HG03432 (cell line): ENCODE data around the gene MYO19.
"Not testable (repeated sequence)": the region's sequence is repeated elsewhere in the genome, so short reads cannot be mapped to it uniquely, and the experiment has no call there.

ENCODE experiments used
- ATAC-seq: cut with Tn5 transposase; IDR thresholded peaks from one replicate; pipeline ENCODE4 v1.9.1; 2021; ENCODE audit warnings: mild to moderate bottlenecking, moderate library complexity; ENCODE audit not compliant: unreplicated experiment

The MYO19 gene

DNA sequence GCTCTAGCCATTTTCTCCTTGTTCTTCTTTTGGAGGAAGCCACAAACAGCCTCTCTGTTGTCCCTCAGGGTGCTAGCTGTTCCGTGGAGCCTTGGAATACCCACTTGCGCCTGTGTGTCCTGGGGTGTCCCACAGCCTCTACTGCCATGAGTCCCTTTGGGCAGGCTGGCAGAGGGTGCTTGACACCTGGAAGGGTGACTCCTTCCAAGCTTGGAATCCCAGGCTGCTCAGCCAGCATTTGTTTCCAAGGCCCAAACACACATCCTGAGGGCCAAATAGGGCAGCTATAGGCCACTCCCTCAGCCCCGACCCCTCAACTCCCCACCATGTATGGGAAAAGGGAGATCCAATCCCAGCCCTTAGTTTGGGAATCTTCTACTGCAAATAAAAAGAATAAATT is 33.3 kb downstream of the MYO19 start:
- no peak for ATAC-seq

DNA sequence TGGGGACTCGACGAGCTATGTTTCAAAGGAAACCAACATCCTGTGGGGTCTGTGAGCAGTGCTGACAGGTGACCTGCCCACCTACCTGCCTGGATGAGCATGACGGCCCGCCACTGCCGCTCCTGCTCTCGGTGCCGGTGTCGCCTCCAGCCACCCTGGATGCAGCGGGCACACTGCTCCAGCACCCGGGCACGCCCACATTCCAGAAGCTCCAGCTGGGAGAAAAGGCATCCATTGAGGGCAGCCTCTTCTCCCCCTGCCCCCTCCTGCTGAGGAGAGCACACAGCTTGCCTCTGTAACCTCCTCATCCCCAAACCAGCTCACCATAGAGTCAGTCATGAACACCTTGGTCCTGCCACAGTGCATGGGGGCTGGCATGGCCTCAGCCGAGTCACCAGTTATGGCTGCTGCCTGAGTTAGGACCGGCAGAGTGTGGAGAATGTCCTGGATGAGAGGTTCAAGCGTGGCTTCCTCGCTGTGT is 33.9 kb downstream of the MYO19 start:
- ATAC-seq, result no peak

DNA sequence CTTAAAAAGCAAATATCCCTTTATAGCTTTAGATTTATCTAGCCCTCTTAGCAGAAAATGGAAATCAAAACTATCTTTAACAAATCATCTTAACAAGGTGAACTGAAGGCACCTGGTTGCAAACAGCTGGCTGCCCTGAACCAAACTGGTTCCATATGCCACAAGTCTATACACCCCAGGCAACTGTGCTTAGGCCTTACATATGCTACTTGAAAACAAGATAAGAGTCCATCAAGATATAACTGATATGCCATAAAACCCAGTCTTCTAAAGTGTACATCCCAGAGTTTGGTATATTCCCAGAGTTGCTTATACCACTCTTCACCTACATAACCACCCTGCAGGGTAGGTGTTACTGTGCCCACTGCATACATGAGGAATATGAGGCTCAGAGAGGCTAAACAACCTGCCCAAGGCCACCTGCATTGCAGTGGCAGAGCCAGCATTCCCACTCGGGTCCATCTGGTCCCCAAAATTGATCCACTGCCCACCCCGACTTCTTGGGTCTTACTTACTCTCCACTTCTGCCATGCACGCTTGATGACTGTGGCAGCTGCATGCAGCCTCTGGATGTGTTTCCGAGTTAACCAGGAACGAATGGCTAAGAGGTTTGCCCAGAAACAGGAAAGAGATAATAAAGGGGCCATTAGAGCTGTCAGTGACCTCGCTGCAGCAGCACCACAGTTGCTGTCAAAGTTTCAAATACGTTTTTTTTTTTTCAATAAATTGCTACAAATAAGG is 35.9 kb downstream of the MYO19 start:
- no peak for ATAC-seq

DNA sequence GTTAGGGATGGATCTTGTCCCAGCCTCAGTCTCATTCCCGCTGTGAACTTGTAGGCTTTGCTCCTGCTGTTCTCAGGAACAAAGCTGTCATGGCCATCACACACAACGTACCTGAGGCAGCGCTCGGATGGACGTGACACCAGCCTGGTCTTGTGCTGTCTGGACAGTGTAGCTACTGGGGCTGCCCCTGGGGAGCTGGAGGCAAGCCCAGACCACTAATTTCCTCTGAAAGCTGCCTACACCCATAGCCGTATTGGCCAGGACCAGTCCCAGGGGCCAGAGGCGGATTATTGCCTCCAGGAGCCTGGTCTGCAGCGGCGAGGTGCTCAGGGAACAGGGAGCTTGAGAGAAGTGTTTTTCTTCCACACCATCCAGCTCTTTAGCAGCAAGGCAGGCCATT is 36.5 kb downstream of the MYO19 start:
- ATAC-seq, result no peak

DNA sequence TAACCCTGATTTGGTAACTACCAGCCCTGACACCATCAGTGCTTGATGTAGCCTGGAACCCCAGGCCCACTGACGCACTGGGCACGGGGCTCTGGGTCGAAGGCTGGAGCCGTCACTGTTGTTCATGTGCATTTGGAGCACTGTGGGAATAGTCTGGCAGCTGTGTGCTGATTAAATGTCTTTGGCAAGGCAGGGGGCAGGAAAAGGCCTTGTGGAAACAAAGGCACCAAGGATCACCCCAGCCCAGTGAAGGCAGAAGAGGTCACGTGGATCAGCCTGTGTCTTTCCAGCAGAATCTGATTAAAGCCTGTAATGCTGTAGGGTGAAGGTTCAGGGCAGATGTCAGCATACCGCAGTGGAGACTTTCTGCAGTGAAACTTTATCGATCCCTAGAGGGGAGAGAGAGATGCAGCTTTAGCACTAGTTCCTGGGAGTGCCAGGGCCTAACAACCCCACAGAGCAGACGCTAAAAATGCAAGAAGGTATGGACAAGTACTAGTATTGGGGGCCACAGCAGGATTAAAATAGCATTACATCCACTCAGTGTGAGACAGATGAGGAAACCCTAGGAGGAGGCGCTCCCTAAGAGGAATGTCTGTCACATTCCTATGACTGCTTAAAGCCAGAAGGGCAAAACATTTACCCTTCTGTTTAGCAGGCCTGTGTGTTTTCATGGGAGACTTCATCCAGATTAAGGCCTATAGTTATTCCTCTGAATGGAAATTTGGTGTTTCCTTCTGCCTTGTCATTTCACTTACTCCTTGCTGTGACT is 38.5 kb downstream of the MYO19 start:
- no peak for ATAC-seq

DNA sequence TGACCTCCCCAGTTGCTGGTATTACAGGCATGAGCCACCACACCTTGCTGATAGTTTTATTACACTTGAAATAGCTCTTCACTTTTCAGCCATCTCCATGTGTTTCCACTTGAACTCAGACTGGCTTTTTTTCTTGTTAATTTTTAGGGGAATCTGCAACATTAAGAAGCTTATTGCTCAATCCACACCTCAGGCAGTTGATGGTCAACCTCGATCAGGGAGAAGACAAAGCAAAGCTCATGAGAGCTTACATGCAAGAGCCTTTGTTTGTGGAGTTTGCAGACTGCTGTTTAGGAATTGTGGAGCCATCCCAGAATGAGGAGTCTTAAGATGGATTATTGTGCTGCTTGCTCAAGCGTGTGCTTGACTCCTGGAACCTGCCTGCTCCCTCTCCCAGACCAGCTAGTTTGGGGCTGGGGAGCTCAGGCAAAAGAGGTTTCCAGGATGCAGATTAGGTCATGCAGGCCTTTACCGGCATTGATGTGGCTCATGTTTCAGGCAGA is 39.5 kb downstream of the MYO19 start:
- ATAC-seq, result no peak

DNA sequence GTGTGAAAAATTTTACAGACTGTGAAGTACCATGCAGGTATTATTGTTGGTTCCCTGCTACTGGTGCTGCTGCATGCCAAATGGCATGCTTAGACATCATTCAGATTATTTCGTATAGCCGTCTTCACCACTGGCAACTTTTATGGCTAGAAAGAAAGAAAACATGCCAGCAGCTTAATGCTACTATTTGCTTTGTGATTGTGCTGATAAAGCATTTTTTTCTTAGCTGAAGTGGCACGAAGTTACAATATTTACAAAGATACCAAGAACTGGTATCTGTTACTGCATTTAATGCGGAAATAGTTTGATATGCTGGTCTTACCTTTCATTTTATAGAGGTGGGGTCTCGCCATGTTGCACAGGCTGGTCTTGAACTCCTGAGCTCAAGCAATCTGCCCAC is 40.0 kb downstream of the MYO19 start:
- no peak for ATAC-seq

DNA sequence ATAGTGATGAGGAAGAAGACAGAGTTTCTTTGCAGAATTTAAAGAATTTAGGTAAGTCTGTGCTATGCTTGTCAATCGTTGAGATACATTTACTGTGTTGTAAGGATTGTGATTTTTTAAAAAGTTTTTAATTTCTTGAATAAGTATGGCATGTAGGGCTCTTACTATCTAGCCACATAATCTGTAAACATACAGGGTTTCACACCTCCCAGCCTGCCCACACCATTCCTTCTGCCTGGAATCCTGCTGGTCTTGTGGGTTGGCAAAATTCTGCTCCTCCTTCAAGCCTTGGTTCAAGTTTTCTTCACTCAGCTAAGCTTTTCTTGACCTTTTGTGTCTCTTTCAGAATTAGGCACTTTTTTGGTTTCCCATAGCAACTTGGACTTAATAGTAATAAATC is 40.7 kb downstream of the MYO19 start:
- ATAC-seq, result no peak

DNA sequence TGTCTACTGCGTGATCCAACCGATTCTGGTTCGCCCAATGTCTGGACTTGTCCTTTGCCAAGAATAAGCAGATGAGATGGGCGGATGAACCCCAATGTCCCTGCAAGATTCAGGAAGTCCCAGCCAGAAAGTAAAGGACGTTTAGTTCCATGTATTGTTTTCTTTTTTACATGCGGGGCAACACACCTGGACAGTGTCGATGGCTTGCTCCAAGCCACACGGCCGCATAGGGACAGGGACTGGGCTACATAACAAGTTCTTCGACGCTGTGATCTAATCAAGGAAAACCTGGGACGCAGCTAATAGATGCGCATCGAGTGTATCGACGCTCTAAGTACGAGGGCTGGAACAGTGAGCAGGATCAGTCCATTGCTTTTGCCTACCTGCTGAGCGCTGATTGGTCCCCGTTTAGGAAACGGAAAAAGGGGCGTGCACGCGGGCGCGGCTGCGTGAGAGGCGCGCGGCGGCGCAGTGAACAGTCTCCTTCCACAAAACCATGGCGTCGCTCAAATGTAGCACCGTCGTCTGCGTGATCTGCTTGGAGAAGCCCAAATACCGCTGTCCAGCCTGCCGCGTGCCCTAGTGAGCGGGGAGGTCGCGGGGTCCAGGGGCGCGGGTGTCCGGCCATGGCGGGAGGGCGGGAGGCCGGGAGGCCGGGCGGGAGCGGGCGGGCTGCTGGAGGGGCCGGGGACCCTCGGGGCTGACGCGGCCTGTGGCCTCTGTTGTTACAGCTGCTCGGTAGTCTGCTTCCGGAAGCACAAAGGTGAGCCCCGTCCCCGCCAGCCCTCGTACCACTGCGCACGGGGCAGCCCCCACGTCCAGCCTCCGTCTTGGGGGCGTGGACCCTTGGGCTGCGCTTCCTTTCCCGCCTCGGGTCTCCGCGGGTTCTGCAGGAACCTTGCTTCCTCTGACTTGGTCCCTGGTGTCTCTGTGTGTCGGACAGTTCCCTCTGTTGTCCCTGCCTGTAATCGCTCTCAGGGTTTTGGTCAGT is 48.2 kb downstream of the MYO19 start, which contains the start of gene ZNHIT3:
TSS of gene ZNHIT3 (plus strand) at position 478 of the 991 bp plus-strand sequence. CDS start at position 497, 19 bp downstream.
- ATAC-seq, result peak; percentile 90

DNA sequence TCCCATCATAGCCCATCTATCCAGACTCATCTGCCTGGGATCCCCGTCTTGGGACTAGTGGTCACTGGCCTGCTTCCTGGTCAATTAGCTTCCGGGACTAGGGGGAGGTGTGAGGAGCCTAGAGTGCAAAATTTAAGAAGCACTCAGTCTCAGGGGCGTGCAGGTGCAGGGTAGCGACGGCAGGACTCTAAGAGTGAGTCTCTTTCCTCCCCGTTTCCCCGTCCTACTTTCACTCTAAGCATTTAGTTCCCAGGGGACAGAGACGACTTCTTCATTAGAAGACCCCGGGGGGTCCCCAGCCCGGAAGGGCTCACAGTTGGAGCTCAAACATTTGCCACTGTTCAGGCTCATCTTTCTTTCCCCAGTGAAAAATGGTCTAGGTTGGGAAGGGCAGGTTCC is 48.9 kb downstream of the MYO19 start:
- no peak for ATAC-seq

DNA sequence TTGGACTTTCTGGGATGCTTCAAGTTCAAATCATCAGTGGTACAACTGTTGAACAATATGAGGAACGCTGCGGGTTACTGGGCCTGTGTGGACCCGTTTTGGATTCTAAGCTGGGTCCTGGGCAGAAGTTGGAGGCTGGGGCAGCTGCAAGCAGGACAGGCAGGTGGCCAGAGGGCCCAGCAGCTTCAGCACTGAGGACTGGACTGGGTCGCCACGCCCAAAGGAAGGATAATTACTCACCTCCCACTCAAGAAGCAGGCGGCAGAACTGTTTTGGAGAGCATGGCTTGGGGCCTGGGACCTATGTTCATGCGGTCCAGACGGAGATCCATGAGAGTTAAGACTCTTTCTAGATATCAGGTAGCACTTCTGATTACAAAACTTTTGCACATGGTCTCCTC is 49.6 kb downstream of the MYO19 start:
- ATAC-seq, result no peak

DNA sequence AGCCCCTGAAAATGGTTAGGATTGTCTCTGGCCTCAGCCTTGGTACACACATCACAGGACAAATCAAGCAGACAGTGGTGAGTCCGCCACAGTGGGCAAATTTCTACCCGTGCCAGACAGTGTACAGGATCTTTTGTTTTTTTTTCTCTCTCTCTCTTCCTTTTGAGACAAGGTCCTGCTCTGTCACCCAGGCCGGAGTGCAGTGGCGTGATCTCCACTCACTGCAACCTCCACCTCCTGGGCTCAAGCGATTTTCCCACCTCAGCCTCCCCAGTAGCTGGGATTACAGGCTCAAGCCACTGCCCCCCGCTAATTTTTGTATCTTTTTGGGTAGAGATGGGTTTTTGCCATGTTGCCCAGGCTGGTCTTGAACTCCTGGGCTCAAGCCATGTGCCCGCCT is 50.6 kb downstream of the MYO19 start:
- not testable (repeated sequence) for ATAC-seq

DNA sequence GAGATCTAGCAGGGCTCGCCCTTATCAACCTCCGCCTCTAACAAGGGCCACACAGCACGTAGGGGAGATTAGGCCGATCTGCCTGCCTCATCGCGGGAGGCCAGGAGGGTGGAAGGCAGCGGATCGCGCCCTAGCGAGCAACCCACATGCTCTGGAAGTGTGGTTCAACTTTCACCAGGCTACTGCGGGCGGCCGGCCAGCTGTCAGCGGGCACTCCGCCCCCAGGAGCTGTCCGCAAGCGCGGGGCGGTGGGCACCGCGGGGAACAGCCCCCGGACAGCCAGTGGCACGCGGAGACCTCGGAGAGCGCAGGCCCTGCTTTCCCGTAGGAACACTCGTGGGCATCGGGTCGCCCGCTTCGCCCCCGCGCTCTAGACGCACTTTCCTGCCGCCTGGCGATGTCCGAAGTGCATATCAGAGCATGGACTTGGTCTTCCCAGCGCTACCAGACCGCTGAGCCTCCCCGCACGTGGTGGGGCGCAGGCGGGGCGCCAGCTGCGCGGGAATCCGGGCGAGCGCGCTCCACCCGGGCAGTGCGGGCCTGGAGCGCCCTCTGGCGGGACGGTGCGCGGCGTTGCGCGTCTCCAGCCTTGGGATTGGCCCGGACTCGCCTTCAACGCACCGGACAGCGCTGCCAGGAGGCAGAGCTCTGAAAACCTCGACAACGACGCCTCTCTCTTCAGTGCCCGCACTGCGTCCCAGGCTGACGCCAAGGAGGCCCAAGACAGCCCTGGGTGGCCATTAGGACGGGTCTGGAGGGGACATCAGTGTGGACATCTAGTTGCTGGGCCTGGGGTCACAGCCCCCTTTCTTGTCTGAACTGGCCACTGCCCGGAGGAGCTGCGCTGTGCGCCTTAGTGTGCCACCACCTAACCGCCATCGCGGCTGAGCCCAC is 51.8 kb downstream of the MYO19 start:
- peak; percentile 51 for ATAC-seq

DNA sequence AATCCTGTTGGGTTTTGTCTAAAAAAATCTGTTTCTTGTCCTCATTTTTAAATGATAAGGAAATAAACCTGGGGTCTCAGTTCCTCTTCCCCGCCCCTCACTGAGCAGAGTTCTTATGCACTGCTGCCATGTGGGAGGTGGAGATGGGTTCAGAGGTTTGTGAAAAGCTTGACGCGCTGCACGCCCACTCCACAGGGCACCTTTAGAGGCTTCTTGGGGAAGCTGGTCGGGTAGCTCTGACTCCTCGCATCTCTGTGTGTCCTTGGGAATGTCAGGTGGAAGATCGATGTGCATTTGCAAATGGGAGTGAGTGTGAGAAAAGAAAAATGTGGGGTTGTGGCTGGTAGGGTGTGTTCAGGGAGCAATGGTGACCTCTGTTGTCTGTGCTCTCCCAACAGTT is 52.8 kb downstream of the MYO19 start:
- no peak for ATAC-seq

DNA sequence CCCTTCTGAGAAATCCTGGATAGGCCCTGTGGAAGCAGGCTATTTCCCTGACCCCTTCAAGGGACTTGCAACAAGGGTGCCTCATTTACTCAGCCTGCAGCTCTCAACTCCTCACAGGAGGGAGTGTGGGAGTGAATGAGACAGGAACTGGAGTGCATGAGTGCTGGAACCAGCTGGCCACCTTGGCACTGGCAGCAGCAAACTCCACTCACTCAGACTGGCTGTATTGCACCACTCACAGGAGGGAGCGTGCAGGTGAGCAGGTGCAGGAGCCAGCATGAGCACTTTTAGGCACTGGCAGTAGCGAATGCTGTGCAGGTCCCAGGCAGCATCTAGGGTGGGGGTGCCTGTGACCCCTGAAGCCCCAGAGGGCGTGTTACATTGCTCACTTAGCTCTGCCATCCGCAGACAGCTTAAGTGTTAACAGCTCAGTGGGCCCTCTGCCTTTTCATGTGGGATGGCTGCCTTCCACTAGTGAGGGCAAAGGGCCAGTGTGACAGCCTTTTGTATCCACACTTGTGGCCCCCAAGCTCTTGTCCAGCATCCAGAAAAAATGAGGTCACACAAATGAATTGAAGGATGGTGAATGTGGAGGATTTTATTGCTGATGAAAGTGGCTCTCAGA is 59.2 kb downstream of the MYO19 start:
- no peak for ATAC-seq

DNA sequence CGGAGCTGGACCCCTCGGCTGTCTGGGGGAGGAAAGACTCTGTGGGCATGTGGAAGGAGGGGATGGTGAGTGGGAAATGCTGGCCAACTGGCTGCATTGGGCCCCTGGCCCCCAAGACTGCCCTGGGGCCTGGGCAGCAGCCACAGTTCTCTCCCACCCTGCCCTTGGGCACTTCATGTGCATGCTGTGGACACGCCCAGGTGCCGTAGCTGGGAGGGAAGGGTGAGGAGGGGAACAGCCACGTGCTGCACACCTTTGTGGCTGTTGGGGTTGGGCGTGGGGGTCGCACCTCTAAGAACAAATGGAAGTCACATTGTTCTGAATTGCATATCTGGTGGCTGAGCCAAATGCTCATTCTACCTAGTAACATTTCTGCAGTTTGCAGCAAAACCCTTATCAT is 60.1 kb downstream of the MYO19 start:
- no peak for ATAC-seq

DNA sequence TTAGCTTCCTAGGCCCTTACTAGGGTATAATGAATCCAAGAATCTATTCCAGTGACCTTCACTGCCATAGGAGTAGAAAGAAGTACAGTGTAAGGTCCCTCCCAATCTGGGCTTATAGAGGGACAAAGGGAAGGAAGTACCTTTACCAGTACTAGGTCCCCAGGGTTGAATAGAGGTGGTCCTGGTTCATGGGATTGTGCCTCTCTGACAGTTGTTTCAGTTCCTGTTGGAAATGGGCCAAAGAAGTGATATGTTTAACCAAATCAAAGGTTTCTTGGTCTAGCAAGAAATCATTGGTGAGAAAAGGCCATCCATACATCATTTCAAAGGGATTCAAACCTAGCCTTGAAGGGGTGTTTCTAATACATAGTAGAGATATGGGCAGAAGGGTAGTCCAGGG is 64.2 kb downstream of the MYO19 start:
- ATAC-seq, result no peak

DNA sequence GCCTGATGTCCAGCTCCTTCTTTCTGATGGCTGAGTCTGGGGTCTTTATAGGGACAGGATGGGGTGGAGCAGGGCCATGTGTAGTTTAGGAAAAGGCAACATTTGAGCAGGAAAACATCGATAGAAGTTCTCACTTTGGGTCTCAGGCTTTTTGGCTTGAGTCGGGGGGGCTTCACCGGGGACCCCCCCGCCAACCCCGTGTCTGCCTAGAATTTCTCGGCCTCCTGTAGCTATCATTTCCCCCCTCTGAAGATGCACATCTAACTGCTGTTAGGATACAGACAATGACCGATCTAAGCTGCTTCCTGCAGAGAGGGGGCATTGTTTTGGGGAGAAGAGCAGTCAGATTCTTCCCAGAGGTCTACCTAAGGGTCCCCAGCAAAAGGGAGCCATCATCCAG is 64.9 kb downstream of the MYO19 start:
- no peak for ATAC-seq

DNA sequence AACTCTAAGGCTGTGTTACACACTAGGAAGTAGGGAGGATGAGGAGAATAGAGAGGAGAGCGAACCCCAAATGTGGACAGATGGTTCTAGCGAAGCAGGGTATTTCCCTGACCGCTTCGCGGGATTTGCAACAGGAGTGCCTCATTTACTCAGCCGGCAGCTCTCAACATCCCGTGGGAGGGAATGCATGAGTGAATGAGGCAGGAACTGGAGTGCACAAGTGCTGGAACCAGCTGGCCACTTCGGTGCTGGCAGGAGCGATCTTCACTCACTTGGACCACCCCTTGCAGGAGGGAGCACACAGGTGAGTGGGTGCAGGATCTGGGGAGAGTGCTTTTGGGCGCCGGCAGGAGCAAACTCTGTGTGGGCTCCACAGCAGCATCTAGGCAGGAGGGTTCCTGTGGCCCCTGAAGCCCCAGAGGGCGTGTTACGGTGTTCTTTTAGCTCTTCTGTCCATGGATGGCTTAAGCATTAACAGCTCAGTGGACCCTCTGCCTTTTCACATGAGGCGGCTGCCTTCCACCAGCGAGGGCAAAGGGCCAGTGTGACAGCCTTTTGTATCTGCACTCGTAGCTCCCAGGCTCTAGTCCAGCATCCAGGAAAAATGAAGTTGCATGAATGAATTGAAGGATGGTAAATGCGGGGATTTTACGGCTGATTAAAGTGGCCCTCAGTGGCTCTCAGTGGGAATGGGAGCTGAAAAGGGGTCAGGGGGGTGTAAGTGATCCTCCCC is 65.6 kb downstream of the MYO19 start:
- no peak for ATAC-seq
